Pancreas (tissue), 10 donors: ENCODE measurements around the gene TRPM1. TPM values are rescaled to one million over a fixed set of nuclear protein-coding genes. Genes with fewer than 3 reads are reported as not detected.

Experiments
- ATAC-seq, 4 donors: fragments of 200-7000 bp; cut with Tn5 transposase; one replicate each; pipeline versions ENCODE4 v1.8.0 to v1.9.1; 2020; ENCODE audit warnings: mild to moderate bottlenecking in 4 of 4, moderate library complexity in 4 of 4
- DNase-seq, 6 donors: peaks; one replicate each; pipeline ENCODE4 v3.0.0-alpha.2; 2020
- FAIRE-seq: peaks from 2 replicates; lab custom pipeline; 2012; peaks lifted over from hg19 to GRCh38; lab: Jason Lieb, UNC
- H3K27ac ChIP-seq, 4 donors: fragments of 200-600 bp; sonication (generic); 1 replicate in 3 of 4; 2 replicates in 1 of 4; pipeline versions ENCODE4 v1.5.0 to v1.8.0; 2020
- H3K27me3 ChIP-seq, 4 donors: fragments of 200-600 bp; one replicate each; pipeline ENCODE4 v1.8.0; 2021
- H3K36me3 ChIP-seq, 3 donors: fragments of 200-600 bp; sonication (generic) in 1 of 3; one replicate each; pipeline versions ENCODE4 v1.5.0 to v1.8.0; 2020 to 2021
- H3K4me1 ChIP-seq, 3 donors: fragments of 200-600 bp; one replicate each; pipeline ENCODE4 v1.8.0; 2021
- H3K4me3 ChIP-seq, 4 donors: fragments of 200-600 bp; sonication (generic) in 2 of 4; one replicate each; pipeline versions ENCODE4 v1.5.0 to v1.8.0; 2020 to 2021
- H3K9me3 ChIP-seq, 4 donors: fragments of 200-600 bp; one replicate each; pipeline ENCODE4 v1.8.0; 2021
- WGBS, 2 donors: extraction: QIAGEN DNeasy Blood & Tissue Kit; methylation state at CpG; one replicate each; pipeline ENCODE4 v1.1.7; 2013; 5-methylcytosine and 5-hydroxymethylcytosine counted together
- intact Hi-C, 3 donors: fragments of 100-400 bp; cut with DNase I; formaldehyde crosslinking; loops; one replicate each; pipeline versions ENCODE4 v1.11.1 to v1.14.2; 2022
- polyA plus RNA-seq, 2 donors: library from polyadenylated mRNA; stranded (reverse); fragments of 200-250 nt; gene quantifications; one replicate each; pipeline ENCODE4 v1.2.3, GENCODE V29; 2013
- total RNA-seq, 6 donors: library from RNA; stranded (reverse); fragmentation: NEBNext Ultra II Directional in 4 of 6; extraction: Animal tissue kit (Norgen Biotek cat#: 25700) in 4 of 6; gene quantifications; one replicate each; pipeline versions ENCODE4 v1.2.1 to v1.2.4, GENCODE V29; 2021 to 2023
- TF ChIP-seq, protein P1 (sequence below), 4 donors: fragments of 200-600 bp; sonication (generic) in 3 of 4; IDR thresholded peaks; one replicate each; pipeline versions ENCODE4 v1.5.0 to v1.8.0; 2021; ENCODE audit warnings: antibody characterized with exemption in 4 of 4
- donor health status: healthy with polysubstance abuse.
- donor health status: DM: no; HTN: no; CAD: no; lungs with moderate emphysema.
- donor health status: DM: no; HTN: no; CAD: no.
- donor health status: control.
- donor health status: control.
- donor health status: Bipolar disorder and iron deficiency.
- donor health status: DM: yes; HTN: yes; CAD: no.
- donor health status: DM: no; HTN: no; CAD: no.
- donor health status: DM: no; HTN: no; CAD: no.
- donor health status: DM: yes; HTN: yes; CAD: no.

TRPM1 gene
- total and polyA plus RNA-seq, 8 donors: 0.04 TPM; not detected in 7

- Histone ChIP-seq H3K27me3 (no peaks in the 10 kb centered on the region), H3K9me3 (no peaks in the 10 kb centered on the region), H3K4me3 (no peak overlapping the region), H3K27ac (no peak overlapping the region), H3K4me1 (no peaks in the 10 kb centered on the region), H3K36me3 (no peaks in the 10 kb centered on the region)
- TF ChIP-seq, protein P1, sequence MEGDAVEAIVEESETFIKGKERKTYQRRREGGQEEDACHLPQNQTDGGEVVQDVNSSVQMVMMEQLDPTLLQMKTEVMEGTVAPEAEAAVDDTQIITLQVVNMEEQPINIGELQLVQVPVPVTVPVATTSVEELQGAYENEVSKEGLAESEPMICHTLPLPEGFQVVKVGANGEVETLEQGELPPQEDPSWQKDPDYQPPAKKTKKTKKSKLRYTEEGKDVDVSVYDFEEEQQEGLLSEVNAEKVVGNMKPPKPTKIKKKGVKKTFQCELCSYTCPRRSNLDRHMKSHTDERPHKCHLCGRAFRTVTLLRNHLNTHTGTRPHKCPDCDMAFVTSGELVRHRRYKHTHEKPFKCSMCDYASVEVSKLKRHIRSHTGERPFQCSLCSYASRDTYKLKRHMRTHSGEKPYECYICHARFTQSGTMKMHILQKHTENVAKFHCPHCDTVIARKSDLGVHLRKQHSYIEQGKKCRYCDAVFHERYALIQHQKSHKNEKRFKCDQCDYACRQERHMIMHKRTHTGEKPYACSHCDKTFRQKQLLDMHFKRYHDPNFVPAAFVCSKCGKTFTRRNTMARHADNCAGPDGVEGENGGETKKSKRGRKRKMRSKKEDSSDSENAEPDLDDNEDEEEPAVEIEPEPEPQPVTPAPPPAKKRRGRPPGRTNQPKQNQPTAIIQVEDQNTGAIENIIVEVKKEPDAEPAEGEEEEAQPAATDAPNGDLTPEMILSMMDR (IDR thresholded peaks at IDR 0.05): no peak
- no peak for FAIRE-seq
- DNase-seq: no peak
- no peak for ATAC-seq
- 66 to 73% methylated on average over 13 of the region's 13 CpGs for WGBS, 2 donors
- intact Hi-C loops: loop anchor here in 1 of 3 donors (10.0 kb wide), 1 partner anchor 463 kb away; no protein-coding TSS in a partner anchor
Observed at GRCh38 chr15:31127596-31128261, 26.2 kb upstream of the TRPM1 start.

- no peak for ATAC-seq
- no peaks in the 10 kb centered on the region for H3K4me1 ChIP-seq
- no peaks in the 10 kb centered on the region for H3K9me3 ChIP-seq
- FAIRE-seq: no peak
- no peak for DNase-seq
- H3K36me3 ChIP-seq: no peaks in the 10 kb centered on the region
- H3K4me3 ChIP-seq: no peak overlapping the region
- H3K27ac ChIP-seq: no peak overlapping the region
- TF ChIP-seq, protein P1 (IDR thresholded peaks at IDR 0.05): no peak
- intact Hi-C loops: loop anchor here in 1 of 3 donors (10.0 kb wide), 1 partner anchor 460 kb away; no protein-coding TSS in a partner anchor
- WGBS, 2 donors: 76 to 80% methylated on average over 8 of the region's 8 CpGs
- H3K27me3 ChIP-seq: no peaks in the 10 kb centered on the region
Observed at GRCh38 chr15:31125061-31125460, 23.5 kb upstream of the TRPM1 start.

- no peak for ATAC-seq
- WGBS, 2 donors: 80 to 86% methylated on average over 6 of the region's 6 CpGs
Observed at GRCh38 chr15:31116423-31117030, 15.0 kb upstream of the TRPM1 start.

GRCh38 chr15:31111091-31111647, 9.6 kb upstream of the TRPM1 start:
- Histone ChIP-seq H3K36me3 (no peaks in the 10 kb centered on the region), H3K9me3 (no peaks in the 10 kb centered on the region), H3K4me3 (no peak overlapping the region), H3K27me3 (no peaks in the 10 kb centered on the region), H3K27ac (no peak overlapping the region), H3K4me1 (no peaks in the 10 kb centered on the region)
- no peak for ATAC-seq
- 73 to 79% methylated on average over 5 of the region's 5 CpGs for WGBS, 2 donors
- TF ChIP-seq, protein P1 (IDR thresholded peaks at IDR 0.05): no peak
- intact Hi-C loops: no loop called here
- DNase-seq: no peak
- no peak for FAIRE-seq

More at GRCh38 chr15:31116423-31117030, 15.0 kb upstream of the TRPM1 start:
- Histone ChIP-seq H3K4me1 (no peaks in the 10 kb centered on the region), H3K9me3 (no peaks in the 10 kb centered on the region), H3K36me3 (no peaks in the 10 kb centered on the region), H3K4me3 (no peak overlapping the region), H3K27me3 (no peaks in the 10 kb centered on the region), H3K27ac (no peak overlapping the region)
- intact Hi-C loops: no loop called here
- no peak for DNase-seq
- TF ChIP-seq, protein P1 (IDR thresholded peaks at IDR 0.05): no peak
- FAIRE-seq: no peak
